ENCODE results near the gene FAM78A. TPM values are rescaled to one million over a fixed set of nuclear protein-coding genes. Genes with fewer than 3 reads are reported as not detected.

FAM78A gene
- total and polyA plus RNA-seq, 2 donors (not counting 1 experiment from before 2014, with no cell fraction given) = 42.9 to 58.3 TPM

- H3K27me3 Mint-ChIP-seq = no peaks in the 10 kb centered on the region
- peak overlapping the region; percentile 71 for H3K9ac ChIP-seq (ENCODE audit: low read length)
- WGBS (ENCODE audit: insufficient coverage) = 20% methylated on average over 8 of the region's 8 CpGs
- ChIA-PET CTCF (interaction anchor here (0.7 to 14.3 kb wide), 9 partner anchors 8 to 81 kb away, joined by 3 to 158 read pairs (median 4); partner anchors contain the start of gene FAM78A), POLR2A (interaction anchor here (0.6 to 12.1 kb wide), 5 partner anchors 9 to 26 kb away, joined by 3 to 199 read pairs (median 10); partner anchors contain the start of gene FAM78A)
- H3K79me2 ChIP-seq (ENCODE audit: control insufficient read depth, insufficient read depth, low read length) = peaks cover 56% of the 10 kb centered on the region
- H3K36me3 ChIP-seq (replicated peaks in 1 of 2; ENCODE audit: control extremely low read depth in 1 of 2, control insufficient read depth in 1 of 2, extremely low read depth in 1 of 2, insufficient read depth in 2 of 2, low read length in 1 of 2) = peaks cover 0 to 28% of the 10 kb centered on the region in 2 experiments
- no peaks in the 10 kb centered on the region for H3K9me3 ChIP-seq (ENCODE audit: control extremely low read depth in 1 of 3, control insufficient read depth in 2 of 3, insufficient read depth in 1 of 3, low read length in 2 of 3)
- ATAC-seq (ENCODE audit: low read depth) (peak; percentile 2), DNase-seq (no peak)
- H3K4me2 ChIP-seq (replicated peaks; ENCODE audit: low read depth, low read length, poor library complexity, severe bottlenecking) = peak overlapping the region; percentile 88
- no peaks in the 10 kb centered on the region for H3K27me3 ChIP-seq (replicated peaks in 1 of 4; ENCODE audit: control extremely low read depth in 1 of 4, control insufficient read depth in 3 of 4, insufficient read depth in 4 of 4, low read length in 3 of 4)
- peak overlapping the region; percentile 94 to 95 for H3K27ac ChIP-seq (ENCODE audit: low read length in 2 of 2)
- peak overlapping the region; percentile 98 for H3K27ac Mint-ChIP-seq
- peaks cover 40% of the 10 kb centered on the region for H3K4me1 Mint-ChIP-seq
- H4K20me1 ChIP-seq (ENCODE audit: control insufficient read depth, insufficient read depth, low read length, poor library complexity, severe bottlenecking) = peaks cover 6% of the 10 kb centered on the region
- no peaks in the 10 kb centered on the region for H3K9me3 Mint-ChIP-seq (ENCODE audit: insufficient read depth)
- peak overlapping the region; percentile 48 to 76 (median 61) for H3K4me3 ChIP-seq (ENCODE audit: control extremely low read depth in 1 of 5, extremely low read depth in 1 of 5, insufficient read depth in 1 of 5, low read depth in 2 of 5, low read length in 4 of 5)
- no peak for TF ChIP-seq CTCF (IDR thresholded peaks at IDR 0.05)
- no peak for TF ChIP-seq EZH2 (IDR thresholded peaks at IDR 0.05; ENCODE audit: borderline replicate concordance, insufficient read depth, low read depth, low read length, poor library complexity, severe bottlenecking)
- peaks cover 50 to 61% of the 10 kb centered on the region in 2 donors for H3K4me1 ChIP-seq (ENCODE audit: control insufficient read depth in 2 of 2, insufficient read depth in 2 of 2, low read length in 2 of 2)
- intact Hi-C loops (cut with micrococcal nuclease) = loop anchor here (1.0 kb wide), 3 partner anchors 14 to 21 kb away; partner anchors contain the start of gene FAM78A
- peak overlapping the region; percentile 91 for H2AFZ ChIP-seq (ENCODE audit: insufficient read depth, low read depth, low read length, poor library complexity, severe bottlenecking)
- H3K4me3 Mint-ChIP-seq = peak overlapping the region; percentile 95
Measured at GRCh38 chr9:131255676-131256197, 20.6 kb downstream of the FAM78A start.

- no peak for DNase-seq
- Mint-ChIP-seq H3K9me3 (ENCODE audit: insufficient read depth) (no peaks in the 10 kb centered on the region), H3K27me3 (no peaks in the 10 kb centered on the region), H3K4me3 (peak overlapping the region; percentile 44), H3K27ac (peak overlapping the region; percentile 96), H3K4me1 (peaks cover 35% of the 10 kb centered on the region)
- Histone ChIP-seq H3K9me3 (ENCODE audit: control extremely low read depth in 1 of 3, control insufficient read depth in 2 of 3, insufficient read depth in 1 of 3, low read length in 2 of 3) (no peaks in the 10 kb centered on the region), H3K9ac (ENCODE audit: low read length) (no peak overlapping the region), H2AFZ (ENCODE audit: insufficient read depth, low read depth, low read length, poor library complexity, severe bottlenecking) (no peak overlapping the region), H3K27ac (ENCODE audit: low read length in 2 of 2) (peak overlapping the region; percentile 94 to 95), H3K4me1 (ENCODE audit: control insufficient read depth in 2 of 2, insufficient read depth in 2 of 2, low read length in 2 of 2) (peaks cover 50 to 61% of the 10 kb centered on the region in 2 donors), H3K4me3 (ENCODE audit: control extremely low read depth in 1 of 5, extremely low read depth in 1 of 5, insufficient read depth in 1 of 5, low read depth in 2 of 5, low read length in 4 of 5) (no peak overlapping the region), H3K36me3 (replicated peaks in 1 of 2; ENCODE audit: control extremely low read depth in 1 of 2, control insufficient read depth in 1 of 2, extremely low read depth in 1 of 2, insufficient read depth in 2 of 2, low read length in 1 of 2) (peaks cover 0 to 17% of the 10 kb centered on the region in 2 experiments), H3K4me2 (replicated peaks; ENCODE audit: low read depth, low read length, poor library complexity, severe bottlenecking) (peak overlapping the region; percentile 88), H3K79me2 (ENCODE audit: control insufficient read depth, insufficient read depth, low read length) (peaks cover 45% of the 10 kb centered on the region), H4K20me1 (ENCODE audit: control insufficient read depth, insufficient read depth, low read length, poor library complexity, severe bottlenecking) (no peaks in the 10 kb centered on the region), H3K27me3 (replicated peaks in 1 of 4; ENCODE audit: control extremely low read depth in 1 of 4, control insufficient read depth in 3 of 4, insufficient read depth in 4 of 4, low read length in 3 of 4) (no peaks in the 10 kb centered on the region)
- WGBS (ENCODE audit: insufficient coverage) = 94% methylated on average over 11 of the region's 14 CpGs
- ATAC-seq (ENCODE audit: low read depth) = no peak
- POLR2A ChIA-PET = interaction anchor here (0.6 to 12.1 kb wide), 4 partner anchors 9 to 56 kb away, joined by 3 to 199 read pairs (median 8); partner anchors contain the start of gene FAM78A
- CTCF ChIA-PET = interaction anchor here (0.6 to 14.3 kb wide), 4 partner anchors 18 to 82 kb away, joined by 3 to 158 read pairs (median 8); partner anchors contain the start of gene FAM78A
- intact Hi-C loops (cut with micrococcal nuclease) = no loop called here
- no peak for TF ChIP-seq EZH2 (IDR thresholded peaks at IDR 0.05; ENCODE audit: borderline replicate concordance, insufficient read depth, low read depth, low read length, poor library complexity, severe bottlenecking)
- no peak for TF ChIP-seq CTCF (IDR thresholded peaks at IDR 0.05)
Measured at GRCh38 chr9:131254626-131255025, 21.7 kb downstream of the FAM78A start.

All from B cell (primary cell).